ENCODE measurements around the gene COX7B.

DNA sequence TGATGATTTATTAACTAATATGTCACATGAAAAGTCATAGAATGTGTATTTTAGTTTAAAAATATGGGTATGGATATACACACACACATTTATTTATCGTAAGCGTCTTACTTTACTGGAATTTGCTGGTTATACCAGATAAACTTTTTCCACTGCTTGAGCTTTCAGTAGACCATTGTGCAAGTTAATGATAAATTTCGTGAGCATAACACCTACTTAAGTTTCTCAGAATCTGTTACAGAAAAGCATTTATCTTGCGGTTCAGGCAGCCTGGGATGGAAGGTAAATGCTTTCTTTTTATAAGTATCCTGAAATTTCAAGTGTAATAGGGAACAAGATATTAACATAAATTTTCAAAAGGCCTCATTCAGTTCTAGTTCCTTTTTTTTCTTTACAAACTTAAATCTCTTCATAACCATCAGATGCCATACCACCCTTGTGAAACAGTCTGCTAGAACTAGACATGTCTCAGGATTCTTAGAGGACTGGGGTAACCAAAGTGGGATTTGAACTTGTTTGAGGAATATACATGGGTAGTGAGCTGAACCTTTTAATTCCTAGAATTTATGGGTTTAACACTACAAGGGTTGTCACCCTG lies 38.9 kb downstream of the COX7B start:
- no peak for TF ChIP-seq CTCF (conservative IDR thresholded peaks at IDR 0.05)
- TF ChIP-seq ZFX (IDR thresholded peaks at IDR 0.05): no peak
